ENCODE results near the gene PIAS4.

The PIAS4 gene

DNA sequence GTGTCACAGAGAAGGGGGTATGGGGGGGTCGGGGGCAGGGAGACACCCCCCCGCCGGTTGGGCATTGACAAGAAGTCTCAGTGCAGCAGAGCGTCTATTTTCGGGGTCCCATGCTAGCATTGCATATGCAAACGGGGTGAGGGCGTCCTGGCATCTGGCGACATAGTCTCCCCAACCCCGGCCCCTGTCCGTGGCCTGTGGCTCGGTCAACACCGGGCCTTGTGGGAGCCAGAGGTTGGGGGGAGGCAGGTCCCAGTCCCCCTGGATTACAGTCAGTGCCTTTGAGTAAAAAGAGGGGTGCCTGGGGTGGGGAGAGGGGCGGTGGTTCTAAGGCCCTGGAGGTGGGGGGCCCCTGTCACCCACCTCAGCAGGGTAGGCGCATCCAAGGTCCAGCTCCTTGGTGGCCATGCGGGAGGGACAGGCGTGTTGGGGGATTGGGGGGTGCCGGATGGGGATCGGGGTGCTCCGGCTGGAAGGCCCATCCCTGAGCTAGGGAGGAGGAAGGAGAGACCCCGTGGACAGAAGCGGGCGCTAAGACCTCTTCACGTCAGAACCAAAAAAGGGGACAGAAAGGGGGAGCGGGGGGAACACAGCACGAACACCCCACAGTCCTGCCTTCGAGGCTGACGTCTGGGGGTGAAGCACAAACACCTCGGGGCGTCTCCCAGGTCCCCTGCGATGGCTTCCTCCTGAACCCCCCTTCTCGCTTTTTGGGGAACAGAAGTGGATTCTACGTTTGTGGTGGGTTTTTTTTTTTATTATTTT, 38.2 kb downstream of the PIAS4 start (continued):
- TF ChIP-seq POU6F1 (CRISPR knock-in tag; IDR thresholded peaks at IDR 0.05; ENCODE audit: borderline replicate concordance, low read depth) = no peak
- TF ChIP-seq OSR1 (CRISPR knock-in tag; IDR thresholded peaks at IDR 0.05) = no peak
- TF ChIP-seq PPARA (CRISPR knock-in tag; IDR thresholded peaks at IDR 0.05; ENCODE audit: borderline replicate concordance) = no peak
- no peak for TF ChIP-seq ZFP3 (CRISPR knock-in tag; IDR thresholded peaks at IDR 0.05)
- TF ChIP-seq RARB (CRISPR knock-in tag; IDR thresholded peaks at IDR 0.05) = no peak
- no peak for TF ChIP-seq GLIS3 (CRISPR knock-in tag; IDR thresholded peaks at IDR 0.05)
- TF ChIP-seq ZNF565 (CRISPR knock-in tag; conservative IDR thresholded peaks at IDR 0.05; ENCODE audit: low read depth) = no peak
- no peak for TF ChIP-seq ZNF8 (CRISPR knock-in tag; IDR thresholded peaks at IDR 0.05)
- no peak for TF ChIP-seq ZFP30 (CRISPR knock-in tag; IDR thresholded peaks at IDR 0.05)
- no peak for TF ChIP-seq ZNF70 (CRISPR knock-in tag; IDR thresholded peaks at IDR 0.05)
- TF ChIP-seq, protein P1, sequence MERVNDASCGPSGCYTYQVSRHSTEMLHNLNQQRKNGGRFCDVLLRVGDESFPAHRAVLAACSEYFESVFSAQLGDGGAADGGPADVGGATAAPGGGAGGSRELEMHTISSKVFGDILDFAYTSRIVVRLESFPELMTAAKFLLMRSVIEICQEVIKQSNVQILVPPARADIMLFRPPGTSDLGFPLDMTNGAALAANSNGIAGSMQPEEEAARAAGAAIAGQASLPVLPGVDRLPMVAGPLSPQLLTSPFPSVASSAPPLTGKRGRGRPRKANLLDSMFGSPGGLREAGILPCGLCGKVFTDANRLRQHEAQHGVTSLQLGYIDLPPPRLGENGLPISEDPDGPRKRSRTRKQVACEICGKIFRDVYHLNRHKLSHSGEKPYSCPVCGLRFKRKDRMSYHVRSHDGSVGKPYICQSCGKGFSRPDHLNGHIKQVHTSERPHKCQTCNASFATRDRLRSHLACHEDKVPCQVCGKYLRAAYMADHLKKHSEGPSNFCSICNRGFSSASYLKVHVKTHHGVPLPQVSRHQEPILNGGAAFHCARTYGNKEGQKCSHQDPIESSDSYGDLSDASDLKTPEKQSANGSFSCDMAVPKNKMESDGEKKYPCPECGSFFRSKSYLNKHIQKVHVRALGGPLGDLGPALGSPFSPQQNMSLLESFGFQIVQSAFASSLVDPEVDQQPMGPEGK (CRISPR knock-in tag; IDR thresholded peaks at IDR 0.05; ENCODE audit: borderline replicate concordance) = no peak
- TF ChIP-seq ZC3H10 (CRISPR knock-in tag; IDR thresholded peaks at IDR 0.05) = no peak
- TF ChIP-seq TCF4 (CRISPR knock-in tag; IDR thresholded peaks at IDR 0.05; ENCODE audit: borderline replicate concordance) = no peak

DNA sequence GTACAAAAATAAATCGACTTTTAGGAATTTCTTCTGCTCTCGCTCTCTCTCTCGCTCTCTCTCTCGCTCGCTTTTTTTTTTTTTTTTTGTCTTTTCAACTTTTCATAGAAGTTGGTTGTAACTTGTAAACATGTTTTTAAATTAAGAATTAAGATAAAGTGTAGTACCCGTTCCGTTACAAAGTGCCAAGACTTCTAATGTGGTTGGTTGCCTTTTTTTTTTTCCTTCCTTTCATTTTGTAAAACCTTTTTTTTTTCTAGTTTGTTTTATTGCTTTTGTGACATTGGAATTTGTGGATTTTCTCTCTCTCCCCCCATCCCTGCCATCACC, 38.8 kb downstream of the PIAS4 start:
- no peak for TF ChIP-seq BACH2 (CRISPR knock-in tag; IDR thresholded peaks at IDR 0.05; ENCODE audit: borderline replicate concordance)
- TF ChIP-seq ZC3H10 (CRISPR knock-in tag; IDR thresholded peaks at IDR 0.05) = no peak
- no peak for ATAC-seq

GRCh38 chr19:4046946-4047683, 39.6 kb downstream of the PIAS4 start:
- TF ChIP-seq ARNTL (CRISPR knock-in tag; IDR thresholded peaks at IDR 0.05; ENCODE audit: borderline replicate concordance, low read depth) = no peak
- no peak for TF ChIP-seq ESRRG (CRISPR knock-in tag; IDR thresholded peaks at IDR 0.05)
- TF ChIP-seq GLIS3 (CRISPR knock-in tag; IDR thresholded peaks at IDR 0.05) = no peak
- no peak for TF ChIP-seq BACH2 (CRISPR knock-in tag; IDR thresholded peaks at IDR 0.05; ENCODE audit: borderline replicate concordance)
- ATAC-seq = no peak

DNA sequence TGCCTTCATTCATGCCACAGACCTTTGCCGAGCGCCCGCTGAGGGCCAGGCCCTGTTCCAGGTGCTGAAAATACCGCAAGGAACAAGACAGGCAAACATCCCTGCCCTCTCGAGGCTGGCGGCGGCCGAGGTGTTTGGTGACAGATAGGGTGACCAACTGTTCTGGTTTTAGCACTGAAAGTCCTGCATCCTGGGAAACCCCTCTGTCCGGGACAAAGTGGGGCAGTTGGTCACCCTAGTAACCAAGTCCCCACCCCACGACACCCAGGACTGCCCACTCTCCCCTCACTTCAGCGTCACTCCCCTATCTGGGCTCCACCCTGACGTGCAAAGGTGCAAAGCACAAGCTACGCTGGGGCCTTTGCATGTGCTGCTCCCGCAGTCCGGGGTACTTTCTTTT, 41.9 kb downstream of the PIAS4 start:
- ATAC-seq = no peak
- TF ChIP-seq TSHZ2 (CRISPR knock-in tag; IDR thresholded peaks at IDR 0.05) = no peak
- no peak for TF ChIP-seq CSRNP3 (CRISPR knock-in tag; IDR thresholded peaks at IDR 0.05)
- no peak for TF ChIP-seq CREB5 (CRISPR knock-in tag; IDR thresholded peaks at IDR 0.05; ENCODE audit: low read depth)
- no peak for TF ChIP-seq CSDC2 (CRISPR knock-in tag; IDR thresholded peaks at IDR 0.05)
- no peak for TF ChIP-seq BACH2 (CRISPR knock-in tag; IDR thresholded peaks at IDR 0.05; ENCODE audit: borderline replicate concordance)
- TF ChIP-seq, protein P1 (CRISPR knock-in tag; IDR thresholded peaks at IDR 0.05; ENCODE audit: borderline replicate concordance) = no peak
- TF ChIP-seq OSR1 (CRISPR knock-in tag; IDR thresholded peaks at IDR 0.05) = no peak
- no peak for TF ChIP-seq ESRRG (CRISPR knock-in tag; IDR thresholded peaks at IDR 0.05)
- TF ChIP-seq ZNF8 (CRISPR knock-in tag; IDR thresholded peaks at IDR 0.05) = no peak
- no peak for TF ChIP-seq TOX (CRISPR knock-in tag; IDR thresholded peaks at IDR 0.05; ENCODE audit: borderline replicate concordance)
- no peak for TF ChIP-seq ARNTL (CRISPR knock-in tag; IDR thresholded peaks at IDR 0.05; ENCODE audit: borderline replicate concordance, low read depth)
- TF ChIP-seq ISL1 (CRISPR knock-in tag; IDR thresholded peaks at IDR 0.05) = no peak
- no peak for TF ChIP-seq TCF4 (CRISPR knock-in tag; IDR thresholded peaks at IDR 0.05; ENCODE audit: borderline replicate concordance)
- TF ChIP-seq ZNF70 (CRISPR knock-in tag; IDR thresholded peaks at IDR 0.05) = no peak
- no peak for TF ChIP-seq ZFP30 (CRISPR knock-in tag; IDR thresholded peaks at IDR 0.05)
- TF ChIP-seq ZC3H10 (CRISPR knock-in tag; IDR thresholded peaks at IDR 0.05) = no peak
- TF ChIP-seq GLIS3 (CRISPR knock-in tag; IDR thresholded peaks at IDR 0.05) = no peak
- no peak for TF ChIP-seq RARB (CRISPR knock-in tag; IDR thresholded peaks at IDR 0.05)
- no peak for TF ChIP-seq ZFP3 (CRISPR knock-in tag; IDR thresholded peaks at IDR 0.05)
